SK-N-SH (cell line): Measurements from ENCODE around the gene NME8.

ENCODE experiments used
- CTCF ChIP-seq: fragments of 200-600 bp; sonication (generic); IDR thresholded peaks from 2 replicates; pipeline ENCODE4 v1.6.1; 2017; ENCODE audit warnings: antibody characterized with exemption, mild to moderate bottlenecking, moderate library complexity
- FOXM1 ChIP-seq: IDR thresholded peaks from 2 replicates; pipeline ENCODE4 v1.4.0; 2012; ENCODE audit warnings: low read depth, mild to moderate bottlenecking
- GABPA ChIP-seq: IDR thresholded peaks from 2 replicates; pipeline ENCODE4 v1.4.0; 2012; ENCODE audit warnings: low read depth, mild to moderate bottlenecking
- IRF3 ChIP-seq: fragments of 150-350 bp; IDR thresholded peaks from 2 replicates; pipeline ENCODE4 v1.6.1; 2016; ENCODE audit warnings: mild to moderate bottlenecking, low read depth, low read length
- JUND ChIP-seq: IDR thresholded peaks from 2 replicates; pipeline ENCODE4 v1.4.0; 2012
- RCOR1 ChIP-seq: fragments of 150-350 bp; IDR thresholded peaks from 2 replicates; pipeline ENCODE4 v1.6.1; 2017; ENCODE audit warnings: antibody characterized with exemption, low read length
- REST ChIP-seq: IDR thresholded peaks from 2 replicates; pipeline ENCODE4 v1.6.1; 2012; ENCODE audit warnings: mild to moderate bottlenecking, low read depth, low read length, moderate library complexity
- SIN3A ChIP-seq: IDR thresholded peaks from 2 replicates; pipeline ENCODE4 v1.6.1; 2012; ENCODE audit warnings: low read depth, mild to moderate bottlenecking, low read length, moderate library complexity, borderline replicate concordance
- TAF1 ChIP-seq: IDR thresholded peaks from 2 replicates; pipeline ENCODE4 v1.6.1; 2012; ENCODE audit warnings: low read depth, mild to moderate bottlenecking, low read length, moderate library complexity, borderline replicate concordance
- TCF12 ChIP-seq: IDR thresholded peaks from 2 replicates; pipeline ENCODE4 v1.4.0; 2012

- TF ChIP-seq CTCF (no peak), TCF12 (no peak), IRF3 (no peak), GABPA (no peak), SIN3A (no peak), FOXM1 (no peak), RCOR1 (no peak), REST (no peak), JUND (no peak), TAF1 (no peak)
These were observed 14.6 kb upstream of the NME8 start for GRCh38 chr7:37833818-37834146.
